ENCODE measurements around the gene GADD45A. TPM values are rescaled to one million over a fixed set of nuclear protein-coding genes. Genes with fewer than 3 reads are reported as not detected.

Gene GADD45A
- total and polyA plus RNA-seq, 9 of the 15 experiments (the other 6 are each of a cell fraction or from before 2014, with no cell fraction given), result 21.3 to 156 (median 62.1) TPM

DNA sequence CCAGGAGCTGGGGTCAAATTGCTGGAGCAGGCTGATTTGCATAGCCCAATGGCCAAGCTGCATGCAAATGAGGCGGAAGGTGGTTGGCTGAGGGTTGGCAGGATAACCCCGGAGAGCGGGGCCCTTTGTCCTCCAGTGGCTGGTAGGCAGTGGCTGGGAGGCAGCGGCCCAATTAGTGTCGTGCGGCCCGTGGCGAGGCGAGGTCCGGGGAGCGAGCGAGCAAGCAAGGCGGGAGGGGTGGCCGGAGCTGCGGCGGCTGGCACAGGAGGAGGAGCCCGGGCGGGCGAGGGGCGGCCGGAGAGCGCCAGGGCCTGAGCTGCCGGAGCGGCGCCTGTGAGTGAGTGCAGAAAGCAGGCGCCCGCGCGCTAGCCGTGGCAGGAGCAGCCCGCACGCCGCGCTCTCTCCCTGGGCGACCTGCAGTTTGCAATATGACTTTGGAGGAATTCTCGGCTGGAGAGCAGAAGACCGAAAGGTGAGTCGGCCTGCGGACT lies at the start of gene GADD45A (continued):
- peak; percentile 63; the same call in 1 of the 2 replicates for TF ChIP-seq ZNF740 (CRISPR knock-in tag; IDR thresholded peaks at IDR 0.05)
- TF ChIP-seq ZNF740 (tag; IDR thresholded peaks at IDR 0.05), result no peak
- no peak for TF ChIP-seq POU5F1 (IDR thresholded peaks at IDR 0.05; ENCODE audit: borderline replicate concordance, low read depth, low read length, partially characterized antibody)
- TF ChIP-seq BCL6 (CRISPR knock-in tag; IDR thresholded peaks at IDR 0.05), result no peak
- no peak for TF ChIP-seq RUNX1 (IDR thresholded peaks at IDR 0.05; ENCODE audit: low read depth)
- peak in 1 of 2 experiments; percentile 85; a peak in 1 of 4 replicates for TF ChIP-seq SIN3A (IDR thresholded peaks at IDR 0.05; ENCODE audit: borderline replicate concordance in 2 of 2, control insufficient read depth in 1 of 2, low read depth in 2 of 2, low read length in 2 of 2)
- TF ChIP-seq ARHGAP35 (IDR thresholded peaks at IDR 0.05; ENCODE audit: partially characterized antibody), result no peak
- TF ChIP-seq DLX4 (CRISPR knock-in tag; IDR thresholded peaks at IDR 0.05), result no peak
- peak; percentile 39; the same call in 1 of the 2 replicates for TF ChIP-seq MYC (IDR thresholded peaks at IDR 0.05; ENCODE audit: low read depth, low read length)
- TF ChIP-seq MYC (CRISPR knock-in tag; IDR thresholded peaks at IDR 0.05; ENCODE audit: borderline replicate concordance, low read depth), result no peak
- TF ChIP-seq POLR2B (IDR thresholded peaks at IDR 0.05; ENCODE audit: low read depth, partially characterized antibody), result peak; percentile 99
- TF ChIP-seq, protein P1, sequence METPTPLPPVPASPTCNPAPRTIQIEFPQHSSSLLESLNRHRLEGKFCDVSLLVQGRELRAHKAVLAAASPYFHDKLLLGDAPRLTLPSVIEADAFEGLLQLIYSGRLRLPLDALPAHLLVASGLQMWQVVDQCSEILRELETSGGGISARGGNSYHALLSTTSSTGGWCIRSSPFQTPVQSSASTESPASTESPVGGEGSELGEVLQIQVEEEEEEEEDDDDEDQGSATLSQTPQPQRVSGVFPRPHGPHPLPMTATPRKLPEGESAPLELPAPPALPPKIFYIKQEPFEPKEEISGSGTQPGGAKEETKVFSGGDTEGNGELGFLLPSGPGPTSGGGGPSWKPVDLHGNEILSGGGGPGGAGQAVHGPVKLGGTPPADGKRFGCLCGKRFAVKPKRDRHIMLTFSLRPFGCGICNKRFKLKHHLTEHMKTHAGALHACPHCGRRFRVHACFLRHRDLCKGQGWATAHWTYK (CRISPR knock-in tag; IDR thresholded peaks at IDR 0.05), result peak; percentile 95
- no peak for TF ChIP-seq SRSF7 (optimal IDR thresholded peaks at IDR 0.05; ENCODE audit: low read depth, low read length)
- TF ChIP-seq, protein P2, sequence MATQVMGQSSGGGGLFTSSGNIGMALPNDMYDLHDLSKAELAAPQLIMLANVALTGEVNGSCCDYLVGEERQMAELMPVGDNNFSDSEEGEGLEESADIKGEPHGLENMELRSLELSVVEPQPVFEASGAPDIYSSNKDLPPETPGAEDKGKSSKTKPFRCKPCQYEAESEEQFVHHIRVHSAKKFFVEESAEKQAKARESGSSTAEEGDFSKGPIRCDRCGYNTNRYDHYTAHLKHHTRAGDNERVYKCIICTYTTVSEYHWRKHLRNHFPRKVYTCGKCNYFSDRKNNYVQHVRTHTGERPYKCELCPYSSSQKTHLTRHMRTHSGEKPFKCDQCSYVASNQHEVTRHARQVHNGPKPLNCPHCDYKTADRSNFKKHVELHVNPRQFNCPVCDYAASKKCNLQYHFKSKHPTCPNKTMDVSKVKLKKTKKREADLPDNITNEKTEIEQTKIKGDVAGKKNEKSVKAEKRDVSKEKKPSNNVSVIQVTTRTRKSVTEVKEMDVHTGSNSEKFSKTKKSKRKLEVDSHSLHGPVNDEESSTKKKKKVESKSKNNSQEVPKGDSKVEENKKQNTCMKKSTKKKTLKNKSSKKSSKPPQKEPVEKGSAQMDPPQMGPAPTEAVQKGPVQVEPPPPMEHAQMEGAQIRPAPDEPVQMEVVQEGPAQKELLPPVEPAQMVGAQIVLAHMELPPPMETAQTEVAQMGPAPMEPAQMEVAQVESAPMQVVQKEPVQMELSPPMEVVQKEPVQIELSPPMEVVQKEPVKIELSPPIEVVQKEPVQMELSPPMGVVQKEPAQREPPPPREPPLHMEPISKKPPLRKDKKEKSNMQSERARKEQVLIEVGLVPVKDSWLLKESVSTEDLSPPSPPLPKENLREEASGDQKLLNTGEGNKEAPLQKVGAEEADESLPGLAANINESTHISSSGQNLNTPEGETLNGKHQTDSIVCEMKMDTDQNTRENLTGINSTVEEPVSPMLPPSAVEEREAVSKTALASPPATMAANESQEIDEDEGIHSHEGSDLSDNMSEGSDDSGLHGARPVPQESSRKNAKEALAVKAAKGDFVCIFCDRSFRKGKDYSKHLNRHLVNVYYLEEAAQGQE (IDR thresholded peaks at IDR 0.05; ENCODE audit: borderline replicate concordance), result peak; percentile 46
- TF ChIP-seq, protein P2 (CRISPR knock-in tag; IDR thresholded peaks at IDR 0.05; ENCODE audit: low read depth), result peak; percentile 66; the same call in 1 of the 2 replicates
- no peak for TF ChIP-seq ASH1L (IDR thresholded peaks at IDR 0.05; ENCODE audit: borderline replicate concordance, low read depth, partially characterized antibody)
- TF ChIP-seq CBFB (CRISPR knock-in tag; IDR thresholded peaks at IDR 0.05), result no peak; the same call in 1 of the 2 replicates
- peak; percentile 99 for TF ChIP-seq POLR2AphosphoS5 (IDR thresholded peaks at IDR 0.05; ENCODE audit: control insufficient read depth, insufficient read depth, low read depth, low read length)
